Measurements from ENCODE around the gene ADD2.

GRCh38 chr2:70716131-70716743 lies 51.8 kb downstream of the ADD2 start:
- no peak for TF ChIP-seq POLR2A (IDR thresholded peaks at IDR 0.05)
- TF ChIP-seq, protein P1, sequence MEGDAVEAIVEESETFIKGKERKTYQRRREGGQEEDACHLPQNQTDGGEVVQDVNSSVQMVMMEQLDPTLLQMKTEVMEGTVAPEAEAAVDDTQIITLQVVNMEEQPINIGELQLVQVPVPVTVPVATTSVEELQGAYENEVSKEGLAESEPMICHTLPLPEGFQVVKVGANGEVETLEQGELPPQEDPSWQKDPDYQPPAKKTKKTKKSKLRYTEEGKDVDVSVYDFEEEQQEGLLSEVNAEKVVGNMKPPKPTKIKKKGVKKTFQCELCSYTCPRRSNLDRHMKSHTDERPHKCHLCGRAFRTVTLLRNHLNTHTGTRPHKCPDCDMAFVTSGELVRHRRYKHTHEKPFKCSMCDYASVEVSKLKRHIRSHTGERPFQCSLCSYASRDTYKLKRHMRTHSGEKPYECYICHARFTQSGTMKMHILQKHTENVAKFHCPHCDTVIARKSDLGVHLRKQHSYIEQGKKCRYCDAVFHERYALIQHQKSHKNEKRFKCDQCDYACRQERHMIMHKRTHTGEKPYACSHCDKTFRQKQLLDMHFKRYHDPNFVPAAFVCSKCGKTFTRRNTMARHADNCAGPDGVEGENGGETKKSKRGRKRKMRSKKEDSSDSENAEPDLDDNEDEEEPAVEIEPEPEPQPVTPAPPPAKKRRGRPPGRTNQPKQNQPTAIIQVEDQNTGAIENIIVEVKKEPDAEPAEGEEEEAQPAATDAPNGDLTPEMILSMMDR (IDR thresholded peaks at IDR 0.05), result no peak
